LNCaP clone FGC (cell line): ENCODE measurements around the gene SAMD13.

Experiments
- DNase-seq: peaks from one replicate; pipeline ENCODE4 v3.0.0-alpha.2; 2011; ENCODE audit warnings: low read depth
- H3K4me3 ChIP-seq: 2 replicates; pipeline ENCODE4 v1.5.1; 2011; ENCODE audit warnings: mild to moderate bottlenecking, low read depth, low read length, control low read depth
- TF ChIP-seq, protein P1 (sequence below): IDR thresholded peaks from 2 replicates; pipeline ENCODE4 v1.5.1; 2012; ENCODE audit warnings: mild to moderate bottlenecking; ENCODE audit not compliant: control insufficient read depth, insufficient read depth; ENCODE audit errors: extremely low read depth

Gene SAMD13

DNA sequence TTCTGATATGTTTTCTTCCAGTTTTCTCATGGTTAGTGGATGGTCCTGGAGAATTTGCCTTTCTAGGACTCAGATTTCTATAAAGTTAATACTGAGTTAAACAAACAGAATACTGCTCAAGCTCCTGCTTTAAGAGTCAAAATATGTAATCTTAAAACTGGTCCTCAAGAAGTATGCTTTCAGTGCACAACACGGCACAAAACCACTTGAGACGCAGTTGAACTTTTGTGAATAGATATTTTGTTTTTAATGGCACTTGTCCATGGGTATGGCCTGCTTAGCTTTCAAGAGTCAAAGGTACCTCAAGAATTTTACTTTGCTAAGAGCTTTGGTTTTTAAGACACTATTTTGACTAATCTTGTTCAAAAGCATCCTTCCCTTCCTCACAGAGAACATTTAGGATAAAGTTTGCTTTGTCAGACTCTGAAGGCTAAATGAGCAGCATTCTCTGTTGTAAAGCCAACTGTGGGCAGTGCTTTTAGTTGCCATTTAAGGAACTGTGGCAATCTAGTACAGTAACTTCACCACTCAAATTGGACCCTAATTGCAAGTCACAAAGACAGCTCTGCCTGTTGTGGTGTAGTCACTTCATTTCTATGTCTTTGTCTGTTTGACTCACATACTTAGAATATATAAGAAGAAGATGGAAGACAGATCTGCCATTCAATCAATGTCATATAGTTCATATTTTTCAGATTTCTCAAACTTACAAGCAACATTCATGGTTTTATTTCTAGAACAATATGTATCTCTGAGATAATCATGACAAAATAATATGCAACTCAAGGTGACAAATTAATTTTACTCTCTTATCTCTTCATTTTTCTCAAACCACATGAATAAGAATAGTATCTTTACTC is 28.8 kb downstream of the SAMD13 start:
- TF ChIP-seq, protein P1, sequence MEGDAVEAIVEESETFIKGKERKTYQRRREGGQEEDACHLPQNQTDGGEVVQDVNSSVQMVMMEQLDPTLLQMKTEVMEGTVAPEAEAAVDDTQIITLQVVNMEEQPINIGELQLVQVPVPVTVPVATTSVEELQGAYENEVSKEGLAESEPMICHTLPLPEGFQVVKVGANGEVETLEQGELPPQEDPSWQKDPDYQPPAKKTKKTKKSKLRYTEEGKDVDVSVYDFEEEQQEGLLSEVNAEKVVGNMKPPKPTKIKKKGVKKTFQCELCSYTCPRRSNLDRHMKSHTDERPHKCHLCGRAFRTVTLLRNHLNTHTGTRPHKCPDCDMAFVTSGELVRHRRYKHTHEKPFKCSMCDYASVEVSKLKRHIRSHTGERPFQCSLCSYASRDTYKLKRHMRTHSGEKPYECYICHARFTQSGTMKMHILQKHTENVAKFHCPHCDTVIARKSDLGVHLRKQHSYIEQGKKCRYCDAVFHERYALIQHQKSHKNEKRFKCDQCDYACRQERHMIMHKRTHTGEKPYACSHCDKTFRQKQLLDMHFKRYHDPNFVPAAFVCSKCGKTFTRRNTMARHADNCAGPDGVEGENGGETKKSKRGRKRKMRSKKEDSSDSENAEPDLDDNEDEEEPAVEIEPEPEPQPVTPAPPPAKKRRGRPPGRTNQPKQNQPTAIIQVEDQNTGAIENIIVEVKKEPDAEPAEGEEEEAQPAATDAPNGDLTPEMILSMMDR, result no peak
- no peak overlapping the region for H3K4me3 ChIP-seq
- no peak for DNase-seq

DNA sequence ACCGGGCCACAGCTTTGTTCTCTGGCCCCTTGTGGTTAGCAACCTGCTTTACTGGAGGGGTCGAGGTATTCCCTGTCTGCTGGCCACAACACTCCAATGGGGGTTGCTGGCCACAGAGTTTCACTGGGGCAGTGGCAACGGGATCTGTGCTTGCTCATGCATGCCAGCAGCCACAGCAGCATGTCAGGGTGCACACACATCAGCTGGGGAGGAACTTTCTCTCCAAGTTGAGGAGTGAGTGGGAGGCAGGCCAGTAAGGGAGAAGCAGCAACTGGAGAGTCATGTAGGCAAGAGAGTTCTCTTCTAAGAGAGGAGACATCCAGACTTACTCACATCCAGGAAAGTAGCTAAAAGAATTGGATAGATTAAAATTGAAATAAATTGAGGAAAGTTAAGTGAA is 38.0 kb downstream of the SAMD13 start:
- DNase-seq, result no peak
- TF ChIP-seq, protein P1, result no peak
- no peak overlapping the region for H3K4me3 ChIP-seq

DNA sequence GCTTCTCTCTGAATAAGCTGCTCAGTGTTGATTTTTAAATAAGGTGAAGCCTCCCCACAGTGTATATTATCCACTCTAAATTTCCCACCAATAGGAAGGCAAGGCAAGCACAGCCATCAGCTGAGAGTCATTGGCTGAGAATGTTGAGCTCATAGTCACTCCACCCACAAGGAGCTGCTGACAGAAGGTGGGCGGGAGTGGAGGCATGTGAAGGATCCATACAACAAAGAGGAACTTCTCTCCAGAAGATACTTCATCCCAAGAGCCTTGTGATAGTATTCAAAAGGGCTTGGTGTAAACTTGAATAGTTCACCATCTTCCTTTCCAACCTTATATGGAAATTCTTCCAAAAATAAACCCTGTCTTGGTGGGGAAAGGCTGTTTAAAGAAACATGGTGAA is 42.8 kb downstream of the SAMD13 start:
- no peak overlapping the region for H3K4me3 ChIP-seq
- TF ChIP-seq, protein P1, result no peak
- DNase-seq, result no peak

DNA sequence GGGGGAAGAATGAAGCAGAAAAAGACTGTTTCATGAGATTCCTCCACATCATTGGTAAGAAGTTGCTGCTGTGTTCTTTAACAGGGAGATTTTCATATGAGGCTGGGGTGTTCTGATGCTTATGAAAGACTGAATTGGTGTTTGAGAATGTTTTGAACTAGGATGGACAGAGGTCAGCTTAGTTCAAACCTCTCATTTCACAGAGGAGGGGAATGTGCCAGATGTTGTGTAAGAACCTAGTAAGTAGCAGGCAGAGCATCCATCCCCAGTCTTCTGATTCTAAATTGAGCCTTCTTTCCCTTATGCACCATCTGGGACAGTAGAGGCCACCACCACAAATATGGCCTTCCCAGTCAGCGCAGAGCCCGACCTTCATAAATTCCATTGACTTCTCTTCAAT is 43.7 kb downstream of the SAMD13 start:
- TF ChIP-seq, protein P1, result no peak
- no peak for DNase-seq
- H3K4me3 ChIP-seq, result no peak overlapping the region

DNA sequence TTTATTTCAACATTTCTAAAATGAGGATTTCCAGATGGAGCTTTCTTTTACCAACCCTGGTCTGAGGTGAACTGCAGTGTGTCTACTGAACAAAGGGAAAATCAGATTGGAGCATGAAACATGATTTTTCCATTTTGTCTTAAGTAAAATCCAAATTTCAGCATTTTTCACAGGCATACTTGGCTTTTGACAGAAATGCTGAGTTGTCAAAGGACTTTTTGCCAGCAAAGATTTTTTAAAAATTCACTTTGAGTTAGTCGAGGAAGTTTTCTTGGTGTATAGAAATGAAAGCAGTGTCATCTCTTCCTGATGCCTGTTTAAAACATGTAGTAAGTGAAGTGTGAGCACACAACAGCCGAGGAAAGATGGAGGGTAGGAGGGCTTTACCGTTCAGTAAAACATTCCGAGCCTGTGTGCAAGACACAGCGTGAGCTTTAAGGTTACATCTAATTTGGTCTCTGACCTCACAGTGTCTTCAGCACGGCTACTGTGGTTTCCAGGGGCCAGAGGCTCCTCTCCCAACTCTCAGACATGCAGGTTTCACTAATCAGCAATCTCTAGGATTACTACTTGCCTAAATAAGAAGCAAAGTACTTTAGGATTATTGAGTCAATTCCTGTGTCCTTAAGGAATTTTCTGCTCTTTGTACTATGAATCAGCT is 45.9 kb downstream of the SAMD13 start:
- no peak for DNase-seq
- TF ChIP-seq, protein P1, result no peak
- no peak overlapping the region for H3K4me3 ChIP-seq

DNA sequence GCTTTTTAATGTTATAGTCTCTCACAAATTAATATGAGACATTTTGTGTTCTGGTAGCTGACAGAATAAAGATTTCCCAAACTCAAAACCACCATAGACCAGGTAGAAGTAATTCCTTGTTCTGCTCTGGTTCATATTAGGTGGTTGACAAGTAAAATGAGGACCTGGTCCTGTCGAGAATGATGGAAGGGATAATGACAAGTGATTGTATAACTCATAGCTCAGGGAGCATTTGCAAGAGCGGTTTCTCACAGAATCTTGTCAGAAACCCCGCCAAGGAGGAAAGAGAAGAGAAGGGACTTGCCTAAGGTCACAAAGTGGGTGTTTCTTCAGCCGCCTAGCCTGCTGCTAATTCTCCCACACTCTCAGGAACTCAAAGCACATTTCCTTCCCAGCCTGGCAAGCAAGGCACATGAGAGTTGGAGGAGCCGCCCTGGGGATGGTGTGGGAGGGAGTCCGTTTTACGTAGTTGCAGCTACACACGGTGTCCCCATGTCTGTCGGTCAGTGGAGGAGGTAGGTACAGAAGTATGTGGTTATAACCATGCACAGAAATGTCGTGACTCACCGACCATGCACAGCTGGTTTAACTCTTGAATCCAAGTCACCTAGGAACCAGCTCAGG is 46.5 kb downstream of the SAMD13 start:
- DNase-seq, result no peak
- no peak overlapping the region for H3K4me3 ChIP-seq
- TF ChIP-seq, protein P1, result no peak
